Measurements from ENCODE around the gene CELSR3.

GRCh38 chr3:48612309-48612708 lies 50.4 kb downstream of the CELSR3 start:
- TF ChIP-seq CTCF (IDR thresholded peaks at IDR 0.05): no peak
- no peak for TF ChIP-seq POLR2A (IDR thresholded peaks at IDR 0.05)

Measured in ovary (tissue), 3 donors.